Measurements from ENCODE around the gene GRIA4. TPM values are rescaled to one million over a fixed set of nuclear protein-coding genes. Genes with fewer than 3 reads are reported as not detected.

The GRIA4 gene
- total RNA-seq, 3 donors from 2014 or later (not counting 1 experiment from before 2014, with no cell fraction given), result not detected

GRCh38 chr11:105906517-105906916 lies 296.6 kb downstream of the GRIA4 start:
- ATAC-seq, result no peak
- Histone ChIP-seq H3K9me3 (ENCODE audit: control insufficient read depth, insufficient read depth, low read length) (no peaks in the 10 kb centered on the region), H3K27ac (ENCODE audit: low read length) (no peak overlapping the region), H3K4me1 (ENCODE audit: control insufficient read depth, insufficient read depth, low read length) (no peaks in the 10 kb centered on the region), H3K4me3 (ENCODE audit: low read length) (no peak overlapping the region), H3K36me3 (ENCODE audit: control insufficient read depth, insufficient read depth, low read length) (no peaks in the 10 kb centered on the region), H3K27me3 (ENCODE audit: control insufficient read depth, insufficient read depth, low read length) (no peaks in the 10 kb centered on the region)
- H3K4me1 Mint-ChIP-seq, result no peaks in the 10 kb centered on the region
- WGBS (ENCODE audit: insufficient coverage), result 80% methylated on average over 4 of the region's 5 CpGs
- H3K27ac Mint-ChIP-seq, result no peak overlapping the region
- no peaks in the 10 kb centered on the region for H3K36me3 Mint-ChIP-seq
- peaks cover 3 to 4% of the 10 kb centered on the region in 2 donors for H3K9me3 Mint-ChIP-seq
- H3K27me3 Mint-ChIP-seq (ENCODE audit: low read depth in 2 of 2), result no peaks in the 10 kb centered on the region
- no peak for DNase-seq
- intact Hi-C loops (cut with micrococcal nuclease), result no loop called here
- H3K4me3 Mint-ChIP-seq, result no peak overlapping the region
- TF ChIP-seq CTCF (IDR thresholded peaks at IDR 0.05), result no peak

GRCh38 chr11:105907319-105907718 lies 297.4 kb downstream of the GRIA4 start:
- H3K27ac Mint-ChIP-seq, result no peak overlapping the region
- H3K9me3 Mint-ChIP-seq, result peaks cover 2 to 3% of the 10 kb centered on the region in 2 donors
- H3K36me3 Mint-ChIP-seq, result no peaks in the 10 kb centered on the region
- TF ChIP-seq CTCF (IDR thresholded peaks at IDR 0.05), result no peak
- intact Hi-C loops (cut with micrococcal nuclease), result no loop called here
- no peak overlapping the region for H3K4me3 Mint-ChIP-seq
- Histone ChIP-seq H3K27ac (ENCODE audit: low read length) (no peak overlapping the region), H3K9me3 (ENCODE audit: control insufficient read depth, insufficient read depth, low read length) (no peaks in the 10 kb centered on the region), H3K4me3 (ENCODE audit: low read length) (no peak overlapping the region), H3K36me3 (ENCODE audit: control insufficient read depth, insufficient read depth, low read length) (no peaks in the 10 kb centered on the region), H3K4me1 (ENCODE audit: control insufficient read depth, insufficient read depth, low read length) (no peaks in the 10 kb centered on the region), H3K27me3 (ENCODE audit: control insufficient read depth, insufficient read depth, low read length) (no peaks in the 10 kb centered on the region)
- WGBS (ENCODE audit: insufficient coverage), result 87% methylated on average over 2 of the region's 2 CpGs
- ATAC-seq (no peak), DNase-seq (no peak)
- no peaks in the 10 kb centered on the region for H3K4me1 Mint-ChIP-seq
- H3K27me3 Mint-ChIP-seq (ENCODE audit: low read depth in 2 of 2), result no peaks in the 10 kb centered on the region

- Histone ChIP-seq H3K36me3 (ENCODE audit: control insufficient read depth, insufficient read depth, low read length) (no peaks in the 10 kb centered on the region), H3K27me3 (ENCODE audit: control insufficient read depth, insufficient read depth, low read length) (no peaks in the 10 kb centered on the region), H3K4me3 (ENCODE audit: low read length) (no peak overlapping the region), H3K9me3 (ENCODE audit: control insufficient read depth, insufficient read depth, low read length) (no peaks in the 10 kb centered on the region), H3K4me1 (ENCODE audit: control insufficient read depth, insufficient read depth, low read length) (no peaks in the 10 kb centered on the region), H3K27ac (ENCODE audit: low read length) (no peak overlapping the region)
- ATAC-seq (no peak), DNase-seq (no peak)
- Mint-ChIP-seq H3K27me3 (ENCODE audit: low read depth in 2 of 2) (no peaks in the 10 kb centered on the region), H3K27ac (no peak overlapping the region), H3K9me3 (peaks cover 3 to 6% of the 10 kb centered on the region in 2 donors), H3K4me3 (no peak overlapping the region), H3K36me3 (no peaks in the 10 kb centered on the region), H3K4me1 (no peaks in the 10 kb centered on the region)
- WGBS (ENCODE audit: insufficient coverage), result 75% methylated on average over 5 of the region's 5 CpGs
- intact Hi-C loops (cut with micrococcal nuclease), result no loop called here
- TF ChIP-seq CTCF (IDR thresholded peaks at IDR 0.05), result no peak
These were observed 300.3 kb downstream of the GRIA4 start for GRCh38 chr11:105910095-105910715.

GRCh38 chr11:105911454-105911853 lies 301.6 kb downstream of the GRIA4 start:
- H3K36me3 ChIP-seq (ENCODE audit: control insufficient read depth, insufficient read depth, low read length), result no peaks in the 10 kb centered on the region
- no CpG with 5 or more reads among the region's 1 CpG for WGBS (ENCODE audit: insufficient coverage)

More at GRCh38 chr11:105911454-105911853, 301.6 kb downstream of the GRIA4 start:
- Mint-ChIP-seq H3K27ac (no peak overlapping the region), H3K9me3 (peaks cover 0 to 4% of the 10 kb centered on the region in 2 donors), H3K36me3 (no peaks in the 10 kb centered on the region), H3K4me3 (no peak overlapping the region), H3K27me3 (ENCODE audit: low read depth in 2 of 2) (no peaks in the 10 kb centered on the region), H3K4me1 (no peaks in the 10 kb centered on the region)
- Histone ChIP-seq H3K9me3 (ENCODE audit: control insufficient read depth, insufficient read depth, low read length) (no peaks in the 10 kb centered on the region), H3K27ac (ENCODE audit: low read length) (no peak overlapping the region), H3K4me1 (ENCODE audit: control insufficient read depth, insufficient read depth, low read length) (no peaks in the 10 kb centered on the region), H3K27me3 (ENCODE audit: control insufficient read depth, insufficient read depth, low read length) (no peaks in the 10 kb centered on the region), H3K4me3 (ENCODE audit: low read length) (no peak overlapping the region)
- TF ChIP-seq CTCF (IDR thresholded peaks at IDR 0.05), result no peak
- ATAC-seq, result no peak
- intact Hi-C loops (cut with micrococcal nuclease), result no loop called here
- DNase-seq, result no peak
